ENCODE results near the gene NGLY1.

Gene NGLY1, protein sequence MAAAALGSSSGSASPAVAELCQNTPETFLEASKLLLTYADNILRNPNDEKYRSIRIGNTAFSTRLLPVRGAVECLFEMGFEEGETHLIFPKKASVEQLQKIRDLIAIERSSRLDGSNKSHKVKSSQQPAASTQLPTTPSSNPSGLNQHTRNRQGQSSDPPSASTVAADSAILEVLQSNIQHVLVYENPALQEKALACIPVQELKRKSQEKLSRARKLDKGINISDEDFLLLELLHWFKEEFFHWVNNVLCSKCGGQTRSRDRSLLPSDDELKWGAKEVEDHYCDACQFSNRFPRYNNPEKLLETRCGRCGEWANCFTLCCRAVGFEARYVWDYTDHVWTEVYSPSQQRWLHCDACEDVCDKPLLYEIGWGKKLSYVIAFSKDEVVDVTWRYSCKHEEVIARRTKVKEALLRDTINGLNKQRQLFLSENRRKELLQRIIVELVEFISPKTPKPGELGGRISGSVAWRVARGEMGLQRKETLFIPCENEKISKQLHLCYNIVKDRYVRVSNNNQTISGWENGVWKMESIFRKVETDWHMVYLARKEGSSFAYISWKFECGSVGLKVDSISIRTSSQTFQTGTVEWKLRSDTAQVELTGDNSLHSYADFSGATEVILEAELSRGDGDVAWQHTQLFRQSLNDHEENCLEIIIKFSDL

DNA sequence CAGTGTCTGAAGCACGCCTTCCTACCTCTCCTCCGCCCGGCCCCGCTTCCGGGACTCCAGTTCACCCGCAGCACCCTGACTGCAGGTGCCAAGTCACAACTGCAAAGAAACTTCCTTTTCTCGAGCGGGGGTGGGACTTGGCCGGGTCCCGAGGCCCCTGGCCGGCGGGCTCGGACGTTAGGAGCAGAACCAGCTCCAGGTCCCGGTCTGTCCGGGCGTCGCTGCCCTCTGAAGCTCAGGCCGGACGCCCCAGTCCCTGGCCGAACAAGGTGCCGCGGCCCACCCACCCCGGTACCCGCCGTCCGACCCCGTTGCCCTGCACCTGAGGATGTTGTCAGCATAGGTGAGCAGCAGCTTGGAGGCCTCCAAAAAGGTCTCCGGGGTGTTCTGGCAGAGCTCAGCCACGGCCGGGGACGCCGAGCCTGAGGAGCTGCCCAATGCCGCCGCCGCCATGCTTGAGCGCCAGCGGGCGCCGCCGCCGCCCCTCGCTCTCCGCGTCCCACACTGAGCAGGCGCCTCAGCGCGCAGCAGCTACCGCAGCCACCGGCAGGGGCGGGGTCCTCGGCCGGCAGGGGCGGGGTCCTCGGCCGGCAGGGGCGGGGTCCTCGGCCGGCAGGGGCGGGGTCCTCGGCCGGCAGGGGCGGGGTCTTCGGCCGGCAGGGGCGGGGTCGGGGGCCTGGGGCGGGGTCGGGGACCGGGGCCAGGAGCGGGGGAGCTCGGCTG, at the start of gene NGLY1:
Gene NGLY1, minus strand, starts transcription at position 506 of the 723 bp plus-strand sequence. Its CDS starts 53 bp downstream, at position 453.
- peak; percentile 92 for DNase-seq

DNA sequence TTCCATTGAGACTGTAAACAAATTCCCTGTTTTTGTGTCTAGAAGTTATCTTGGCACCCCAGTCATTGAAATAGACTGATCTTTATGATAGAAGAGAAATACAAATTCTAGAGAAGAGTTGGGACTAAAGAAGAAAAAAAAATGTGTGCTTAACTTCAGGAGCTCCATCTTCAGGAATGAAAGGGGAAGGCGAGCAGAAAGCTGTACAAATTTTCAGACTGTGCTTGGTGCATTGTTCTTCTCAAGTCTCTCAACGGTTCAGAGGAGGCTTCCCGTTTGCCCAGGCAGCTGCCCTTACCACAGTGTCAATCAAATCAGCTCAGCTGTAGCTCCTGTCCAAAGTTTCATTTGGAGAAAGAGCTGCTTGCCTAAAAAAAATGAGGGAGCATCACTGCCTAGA, 48.3 kb upstream of the NGLY1 start:
- no peak for DNase-seq

DNA sequence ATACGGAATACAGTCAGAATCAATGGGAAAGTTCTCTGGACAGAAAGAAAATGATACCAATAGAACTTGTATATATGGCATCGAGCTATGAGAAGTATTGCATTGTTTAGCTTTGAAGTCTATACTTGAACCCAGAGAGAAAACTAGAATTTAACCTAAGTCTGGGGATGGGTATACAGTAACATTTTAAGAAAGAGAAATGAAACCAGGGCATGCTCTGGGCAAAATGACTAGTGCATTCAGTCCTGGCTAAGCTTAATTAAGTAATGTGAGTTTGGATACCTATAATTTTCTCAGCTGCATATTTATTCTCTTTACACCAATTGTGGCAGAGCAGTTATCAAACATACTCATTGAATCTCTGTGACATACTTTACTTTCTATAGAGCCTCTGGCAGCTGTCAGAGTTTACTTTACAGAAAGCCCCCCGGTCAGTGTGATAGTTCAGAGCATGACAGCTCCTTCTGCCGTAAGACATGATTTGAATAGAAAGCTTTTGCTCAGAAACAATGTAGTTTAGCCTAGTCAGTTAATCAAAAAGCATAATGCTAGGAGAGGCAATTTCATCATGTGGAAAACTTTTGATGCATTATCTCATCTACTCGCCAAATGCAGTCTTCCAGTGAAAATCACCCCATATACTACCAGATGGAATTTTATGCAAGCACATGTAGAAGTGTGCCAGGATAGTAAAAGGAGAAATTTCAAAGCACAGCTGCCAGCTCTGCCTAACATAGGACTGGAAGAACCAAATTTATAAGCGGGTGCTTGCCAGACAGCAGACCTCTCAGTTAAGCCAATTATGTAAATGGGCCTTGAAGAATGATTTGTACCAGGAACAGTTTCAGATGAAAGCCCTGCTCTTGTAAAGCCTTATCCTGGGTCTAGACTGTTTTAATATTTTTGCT, 47.4 kb upstream of the NGLY1 start:
- DNase-seq: no peak

DNA sequence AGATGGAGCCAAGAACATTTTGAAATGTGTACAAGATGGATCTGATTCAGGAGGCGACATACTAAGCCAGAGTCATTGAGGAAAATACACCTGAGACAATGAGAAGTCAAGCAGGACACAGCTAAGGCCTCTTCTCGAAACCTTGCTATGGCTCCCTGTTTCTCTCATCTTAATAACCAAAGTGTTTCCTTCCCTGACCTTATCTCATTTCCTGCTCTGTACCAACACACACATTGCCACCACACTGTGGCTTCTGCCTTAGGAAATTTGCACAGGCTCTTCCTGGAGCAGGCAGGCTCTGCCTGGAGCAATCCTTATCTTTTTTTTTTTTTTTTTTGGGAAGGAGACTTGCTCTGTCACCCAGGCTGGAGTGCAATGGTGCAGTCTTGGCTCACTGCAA, 43.3 kb upstream of the NGLY1 start:
- no peak for DNase-seq

DNA sequence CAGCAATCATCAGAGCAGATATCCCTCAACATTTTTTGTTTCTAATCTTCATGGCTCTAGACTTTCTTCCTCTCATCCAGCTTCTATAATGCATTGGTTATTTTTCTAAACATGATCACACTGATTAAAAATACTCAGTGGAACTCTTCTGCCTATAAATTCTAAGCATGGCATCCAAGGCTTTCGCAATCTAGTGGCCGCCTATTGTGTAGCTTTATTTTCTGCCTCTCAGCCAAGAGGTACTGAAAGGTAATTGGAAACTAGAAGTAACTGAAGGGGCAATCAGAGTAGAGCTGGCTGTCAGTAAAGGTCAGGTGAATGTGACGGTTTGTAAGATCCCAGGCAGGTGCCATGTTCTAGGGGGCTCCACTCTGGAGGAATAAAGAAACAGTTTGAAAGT, 40.1 kb upstream of the NGLY1 start:
- no peak for DNase-seq

DNA sequence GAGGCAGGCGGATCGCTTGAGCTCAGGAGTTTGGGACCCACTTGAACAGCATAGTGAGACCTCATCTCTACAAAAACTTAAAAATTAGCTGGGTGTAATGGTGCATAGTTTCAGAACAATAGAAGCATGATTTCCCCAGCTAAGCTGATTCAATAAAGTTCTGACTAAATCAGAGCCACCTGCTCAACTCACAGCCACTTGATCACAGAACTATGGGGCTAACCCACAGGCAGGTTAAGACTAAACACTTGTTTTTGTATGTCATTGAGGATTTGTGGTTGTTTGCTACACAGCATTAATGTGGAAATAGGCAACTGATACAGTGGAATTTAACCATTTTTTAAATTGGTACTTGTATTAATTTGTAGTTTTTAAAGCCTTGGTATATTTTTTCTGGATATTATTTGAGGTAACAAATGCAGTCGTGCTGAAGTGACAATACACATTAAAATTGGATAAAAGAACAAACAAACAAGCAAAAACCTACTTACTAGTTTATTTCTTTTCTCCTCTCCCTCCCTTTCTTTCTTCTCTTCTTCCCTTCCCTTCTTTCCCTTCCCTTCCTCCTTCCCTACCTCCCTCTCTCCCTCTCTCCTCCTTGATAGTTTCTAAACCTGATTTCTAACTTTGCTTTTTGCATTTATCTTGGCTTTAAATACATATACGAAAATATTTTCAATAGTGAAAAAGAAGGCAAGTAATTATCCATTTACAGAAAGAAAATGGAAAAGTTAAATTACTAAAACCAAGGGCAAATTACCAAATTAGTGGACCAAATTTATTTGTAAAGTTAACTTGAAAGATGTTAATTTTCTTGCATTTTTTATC, 38.7 kb upstream of the NGLY1 start:
- no peak for DNase-seq

DNA sequence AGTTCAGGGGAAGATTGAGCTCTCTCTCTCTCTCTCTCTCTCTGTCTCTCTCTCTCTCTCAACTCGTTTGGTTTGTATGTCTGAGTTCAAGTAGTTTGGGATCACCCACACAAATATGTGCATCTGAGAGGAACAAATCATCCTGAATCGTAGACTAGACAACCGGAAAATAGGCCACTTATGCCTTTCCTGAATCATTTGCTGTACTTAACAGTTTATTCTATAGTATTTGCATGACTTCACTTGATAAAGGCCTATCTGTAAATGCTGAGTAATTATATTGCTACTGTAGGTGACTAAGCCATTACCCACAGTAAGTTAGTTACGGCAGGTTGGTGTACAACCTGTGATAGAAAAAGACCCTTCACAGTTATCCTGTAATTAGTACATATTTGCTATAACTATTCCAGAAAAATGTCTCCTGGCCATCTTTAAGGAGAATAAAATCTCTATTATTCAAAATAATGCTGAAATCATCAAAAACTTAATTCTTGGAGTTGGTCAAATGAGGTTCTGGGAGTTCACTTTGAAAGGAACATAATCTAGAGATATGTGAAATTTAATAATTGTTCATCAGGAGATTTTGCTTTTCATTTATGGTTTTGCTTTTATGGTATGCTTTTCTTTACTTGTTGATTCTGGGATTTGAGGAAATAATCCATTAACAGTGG, 37.7 kb upstream of the NGLY1 start:
- DNase-seq: no peak

DNA sequence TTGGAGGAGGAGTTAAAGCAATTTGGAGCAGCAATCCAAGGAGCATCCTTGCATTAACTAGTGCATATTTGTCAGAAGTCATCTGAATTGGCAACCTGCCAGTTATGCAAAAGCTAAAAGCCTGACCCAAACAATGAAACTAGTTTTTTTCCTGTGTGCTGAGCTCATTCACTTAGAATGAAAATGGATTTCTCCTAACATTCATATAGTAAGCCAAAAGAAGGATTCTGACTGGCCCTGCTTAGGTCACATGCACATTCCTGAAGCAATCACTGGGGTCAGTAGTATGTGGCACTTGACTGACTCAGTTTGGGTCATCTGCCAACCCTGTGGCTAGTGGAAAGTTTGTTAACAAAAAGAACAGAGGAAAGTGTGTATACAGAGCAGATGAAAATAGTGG, 37.1 kb upstream of the NGLY1 start:
- DNase-seq: no peak

DNA sequence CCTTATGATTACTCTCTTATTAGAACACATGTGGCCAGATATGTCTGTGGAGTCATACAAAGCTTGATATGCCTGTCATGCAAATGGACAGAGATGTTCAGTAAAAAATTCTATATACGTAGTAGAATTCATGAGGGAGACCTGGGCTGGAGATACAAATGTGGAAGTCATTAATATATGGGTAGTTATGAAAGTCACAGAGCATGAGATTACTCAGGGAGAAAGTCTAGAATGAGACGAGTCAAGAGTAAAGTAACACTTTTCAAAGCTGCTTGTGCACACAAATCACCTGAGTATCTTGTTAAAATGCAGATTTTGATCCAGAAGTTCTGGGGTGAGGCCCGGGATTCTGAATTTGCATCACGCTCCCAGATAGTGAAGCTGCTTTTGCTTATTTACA, 35.1 kb upstream of the NGLY1 start:
- DNase-seq: no peak

DNA sequence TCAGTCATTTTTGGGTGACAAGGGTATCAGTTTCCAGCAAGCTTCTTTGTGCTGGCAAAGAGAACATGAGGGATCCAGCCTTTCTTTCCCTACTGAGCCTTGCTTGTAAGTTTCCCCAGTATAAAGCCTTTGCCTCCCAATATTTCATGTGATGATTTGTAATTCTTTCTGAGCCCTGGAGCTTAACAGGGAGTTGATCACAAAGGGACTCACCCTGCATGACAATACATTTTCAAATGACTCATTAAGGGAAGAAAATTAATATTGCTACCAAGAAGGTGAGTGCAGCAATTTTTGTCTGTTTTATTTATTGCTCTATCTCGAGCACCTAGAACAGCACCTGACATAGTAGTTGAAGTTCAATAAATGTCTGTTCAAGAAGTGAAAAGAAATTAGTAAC, 34.4 kb upstream of the NGLY1 start:
- no peak for DNase-seq

DNA sequence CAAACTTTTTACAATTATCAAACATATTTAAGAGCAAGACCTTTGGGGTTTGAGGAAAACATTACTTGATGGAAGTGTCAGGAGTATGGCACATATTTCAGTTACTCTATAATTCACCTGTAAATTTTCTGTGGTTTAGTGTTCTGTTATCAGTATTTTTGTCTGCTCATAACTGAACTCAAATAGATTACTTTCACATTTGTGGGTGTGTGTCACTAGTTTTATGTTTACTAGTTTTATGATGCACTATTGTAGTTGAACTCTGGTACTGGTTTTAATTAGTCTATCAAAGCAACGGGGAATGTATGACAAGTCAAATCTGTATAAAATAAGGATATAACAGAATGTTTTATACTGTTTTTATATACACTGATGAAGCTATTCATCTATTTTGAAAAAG, 33.9 kb upstream of the NGLY1 start:
- no peak for DNase-seq

DNA sequence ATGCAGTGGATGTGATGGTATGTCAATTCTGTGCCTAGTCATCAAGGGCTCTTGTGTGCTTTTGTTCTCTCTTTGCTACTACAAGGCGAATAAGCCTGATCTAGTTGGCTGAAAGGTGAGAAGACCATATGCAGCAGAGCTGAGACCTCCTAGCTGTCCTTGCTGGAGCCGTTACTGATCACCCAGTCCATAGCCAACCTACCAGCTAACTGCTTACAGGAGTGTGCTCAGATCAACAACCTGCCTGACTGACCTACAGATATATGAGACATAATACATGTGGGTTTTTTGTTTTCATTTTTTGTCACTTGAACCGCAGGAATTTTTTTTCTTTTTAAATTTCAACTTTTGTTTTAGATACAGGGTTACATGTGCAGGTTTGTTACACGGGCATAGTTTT, 29.4 kb upstream of the NGLY1 start:
- no peak for DNase-seq

DNA sequence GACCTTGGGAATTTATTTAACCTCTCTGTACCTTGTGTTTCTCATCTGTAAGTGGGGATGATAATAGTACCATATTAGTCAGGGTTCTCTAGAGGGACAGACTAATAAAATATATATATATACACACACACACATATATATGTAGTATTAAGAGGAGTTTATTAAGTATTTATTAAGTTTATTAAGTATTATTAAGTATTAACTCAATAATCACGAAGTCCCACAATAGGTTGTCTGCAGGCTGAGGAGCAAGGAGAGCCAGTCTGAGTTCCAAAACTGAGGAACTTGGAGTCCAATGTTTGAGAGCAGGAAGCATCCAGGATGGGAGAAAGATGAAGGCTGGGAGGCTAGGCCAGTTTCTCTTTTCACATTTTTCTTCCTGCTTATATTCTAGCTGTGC, 21.4 kb upstream of the NGLY1 start:
- DNase-seq: no peak

DNA sequence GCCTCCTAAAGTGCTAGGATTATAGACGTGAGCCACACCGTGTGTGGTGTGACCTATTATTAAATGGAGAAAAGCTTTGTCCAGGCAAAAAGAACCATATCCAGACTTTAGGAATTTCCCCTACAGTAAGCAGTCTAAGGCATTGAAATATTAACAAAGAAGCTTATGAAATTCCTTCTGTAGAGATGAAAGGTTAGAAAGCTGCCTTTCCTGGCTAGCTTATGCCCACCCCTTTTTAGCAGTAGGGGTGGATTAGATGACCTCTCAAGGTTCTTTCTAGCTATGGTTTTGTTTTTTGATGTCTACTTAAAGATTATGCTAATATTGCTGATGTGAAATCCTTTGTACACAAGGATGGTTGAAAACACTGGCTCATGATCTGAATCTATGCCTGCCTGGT, 20.6 kb upstream of the NGLY1 start:
- DNase-seq: no peak

DNA sequence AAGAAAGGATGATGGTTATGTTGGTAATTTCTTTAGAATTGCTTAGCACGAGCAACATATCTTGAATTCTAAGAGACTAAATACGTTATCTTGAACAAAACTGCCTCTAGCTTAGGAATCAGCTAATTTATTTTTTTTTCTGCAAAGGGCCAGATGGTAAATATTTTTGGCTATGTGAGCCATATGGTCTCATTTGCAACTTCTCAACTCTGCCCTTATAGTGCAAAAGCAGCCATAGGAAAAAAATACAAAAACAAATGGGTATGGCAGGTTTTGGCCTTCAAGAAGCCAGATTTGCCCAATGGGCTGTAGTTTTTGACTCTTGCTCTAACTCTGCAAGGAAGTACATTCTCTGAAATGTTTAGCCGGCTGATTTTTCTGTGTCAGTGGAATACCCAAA, 18.5 kb upstream of the NGLY1 start:
- no peak for DNase-seq

DNA sequence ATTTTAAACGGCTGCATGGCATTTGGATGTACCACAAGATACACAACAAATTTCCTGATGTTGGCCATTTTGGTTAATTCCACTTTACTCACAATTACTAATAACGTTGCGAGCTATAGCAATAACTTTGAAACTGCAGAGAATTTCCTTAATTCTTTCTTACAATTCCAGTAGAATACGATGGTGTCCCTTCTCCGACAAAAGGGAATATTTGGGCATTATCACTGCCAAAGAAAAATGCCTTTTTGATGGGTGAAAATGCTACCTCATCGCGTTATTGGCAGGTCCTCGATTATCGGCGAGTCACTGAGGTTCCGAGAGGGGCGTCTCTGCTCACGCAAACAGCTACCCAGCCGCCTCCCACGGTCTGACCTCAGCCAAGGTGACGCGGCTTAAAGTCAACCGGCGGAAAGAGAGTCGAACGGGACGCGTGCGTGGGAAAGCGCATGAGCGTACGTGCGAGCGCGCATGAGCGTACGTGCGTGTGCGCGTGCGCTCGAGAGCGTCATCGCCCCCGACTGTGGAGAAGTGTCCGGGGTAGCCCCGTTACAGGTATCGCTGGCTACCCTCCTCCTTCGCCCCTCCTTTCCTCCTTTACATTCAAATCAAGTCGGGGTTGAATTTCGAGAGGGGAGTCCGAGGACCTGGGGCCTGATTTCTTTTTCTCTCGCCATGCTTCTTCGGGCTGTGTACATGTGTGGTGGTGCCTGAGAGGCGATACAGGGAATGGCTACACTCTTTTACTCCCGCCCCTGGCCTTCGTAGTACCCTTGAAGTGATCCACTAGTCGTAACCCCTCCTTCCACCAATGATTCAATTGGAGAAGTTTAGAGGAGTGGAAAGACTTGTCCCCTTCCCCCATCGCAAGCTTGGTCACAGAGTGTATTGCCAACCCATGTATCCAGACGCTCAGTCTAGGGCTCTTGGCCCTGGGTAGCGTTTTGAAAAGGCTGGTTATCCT, 6.6 kb upstream of the NGLY1 start, which contains the start of gene OXSM:
Gene OXSM, plus strand, starts transcription at position 495 of the 961 bp plus-strand sequence. CDS start 931 bp downstream, outside the sequence.
- DNase-seq: peak; percentile 92

DNA sequence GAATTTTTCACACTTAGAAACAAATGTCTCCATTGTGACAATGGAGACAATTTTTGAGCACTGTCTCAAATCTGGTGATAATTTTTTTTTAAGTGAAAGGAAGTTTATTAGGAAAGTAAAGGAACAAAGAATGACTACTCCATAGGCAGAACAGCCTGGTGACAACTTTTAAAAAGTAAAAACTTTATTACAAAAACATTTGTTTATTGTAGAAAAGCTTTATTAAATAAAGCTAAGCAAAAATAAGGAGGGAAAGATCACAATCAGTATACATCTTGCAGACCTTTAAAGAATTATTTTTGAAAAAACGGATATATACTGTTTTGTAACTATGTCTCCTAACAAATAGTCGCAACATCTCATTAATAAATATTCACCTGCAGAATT, 6.0 kb upstream of the NGLY1 start:
- DNase-seq: no peak

DNA sequence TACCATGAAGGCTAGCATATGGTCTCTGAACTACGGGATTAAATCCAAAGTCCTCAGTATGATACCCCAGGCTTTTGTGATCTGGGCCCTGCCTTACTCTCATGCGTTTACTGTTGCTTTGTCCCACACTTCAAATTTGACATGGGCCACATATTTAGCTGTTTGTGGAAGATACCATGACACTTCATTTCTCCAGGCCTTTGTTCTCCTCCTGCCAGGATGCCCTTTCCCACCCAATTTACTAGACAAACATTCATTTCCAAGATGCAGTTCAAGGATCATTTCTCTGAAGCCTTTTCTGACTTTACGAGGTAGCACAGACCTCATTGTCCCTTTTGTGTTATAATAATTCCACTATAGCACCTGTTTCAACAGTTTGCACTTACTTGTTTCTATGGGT, 4.4 kb upstream of the NGLY1 start:
- DNase-seq: no peak

DNA sequence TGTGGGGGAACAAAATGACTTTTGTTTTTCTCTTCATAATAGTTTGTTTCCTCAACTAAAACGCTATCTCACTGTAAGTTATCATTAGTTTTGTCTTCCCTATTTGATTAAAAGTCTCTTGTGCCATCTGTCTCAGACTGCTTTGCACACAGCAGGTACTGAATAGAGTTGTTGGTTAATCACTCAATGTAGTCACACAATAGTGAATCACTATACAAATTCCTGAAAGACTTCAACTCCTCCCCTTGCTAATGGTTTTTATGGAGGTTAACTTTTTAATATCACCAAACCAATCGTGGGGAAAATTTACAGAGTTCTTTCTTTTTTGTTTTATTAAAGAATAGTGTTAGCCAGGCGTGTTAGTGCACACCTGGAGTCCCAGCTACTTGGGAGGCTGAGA, 2.6 kb upstream of the NGLY1 start:
- no peak for DNase-seq

DNA sequence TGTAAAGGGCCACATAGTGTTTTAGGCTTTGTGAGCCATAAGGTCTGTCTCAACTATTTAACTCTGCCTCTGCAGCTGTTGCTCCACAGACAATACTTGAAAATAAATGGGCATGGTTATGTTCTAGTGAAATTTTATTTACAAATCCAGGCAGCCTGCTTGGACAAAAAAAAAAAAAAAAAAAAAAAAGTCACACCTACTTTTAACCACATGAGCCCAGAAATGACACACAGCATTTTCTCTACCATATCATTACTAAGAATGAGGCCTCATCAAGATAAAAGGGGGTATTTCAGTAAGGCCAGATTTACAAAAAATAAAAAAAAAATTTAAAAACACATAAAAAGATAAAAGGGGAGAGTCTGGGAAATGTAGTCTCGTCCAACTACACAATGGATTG, 1.7 kb upstream of the NGLY1 start:
- no peak for DNase-seq
